Fibroblast of pulmonary artery (primary cell): ENCODE results near the gene OR52N5.
A peak's percentile ranks its signal among the peaks of the same experiment; 100 is the strongest.

Experiments
- DNase-seq: peaks from one replicate; pipeline ENCODE4 v3.0.0-alpha.2; 2010; ENCODE audit warnings: low read depth
- H3K4me3 ChIP-seq: replicated peaks from 2 replicates; pipeline ENCODE4 v1.5.1; 2011; ENCODE audit warnings: low read depth, mild to moderate bottlenecking, control low read depth, low read length, moderate library complexity
- CTCF ChIP-seq: IDR thresholded peaks from 2 replicates; pipeline ENCODE4 v1.5.1; 2011; ENCODE audit warnings: mild to moderate bottlenecking, control low read depth, low read length, inconsistent platforms; ENCODE audit errors: missing control alignments

OR52N5 gene

GRCh38 chr11:5749836-5750235, 33.3 kb downstream of the OR52N5 start:
- TF ChIP-seq CTCF: no peak
- no peak for DNase-seq
- H3K4me3 ChIP-seq: no peak overlapping the region

- H3K4me3 ChIP-seq: no peak overlapping the region
- DNase-seq: no peak
- no peak for TF ChIP-seq CTCF
Observed at GRCh38 chr11:5746614-5747013, 36.5 kb downstream of the OR52N5 start.

- TF ChIP-seq CTCF: no peak
- no peak for DNase-seq
- no peak overlapping the region for H3K4me3 ChIP-seq
Observed at GRCh38 chr11:5738431-5738830, 44.7 kb downstream of the OR52N5 start.

GRCh38 chr11:5737670-5738392, 45.3 kb downstream of the OR52N5 start:
- no peak for TF ChIP-seq CTCF
- no peak overlapping the region for H3K4me3 ChIP-seq
- DNase-seq: no peak

- no peak for TF ChIP-seq CTCF
- no peak overlapping the region for H3K4me3 ChIP-seq
- DNase-seq: peak; percentile 56
Observed at GRCh38 chr11:5737091-5737490, 46.1 kb downstream of the OR52N5 start.

- no peak within 1 kb of the TSS for H3K4me3 ChIP-seq
- no peak for TF ChIP-seq CTCF
- DNase-seq: no peak
Observed at GRCh38 chr11:5736396-5736795, 46.8 kb downstream of the OR52N5 start, which contains the start of gene OR56B1. Gene OR56B1, plus strand, starts transcription at chr11:5736448. Its CDS starts 69 bp downstream, at chr11:5736517.

- DNase-seq: no peak
Observed at GRCh38 chr11:5727691-5728090, 55.5 kb downstream of the OR52N5 start.

More at GRCh38 chr11:5727691-5728090, 55.5 kb downstream of the OR52N5 start:
- TF ChIP-seq CTCF: no peak
- H3K4me3 ChIP-seq: no peak overlapping the region
